GM19467 (cell line): Measurements from ENCODE around the gene AGER.
A peak's percentile ranks its signal among the peaks of the same experiment; 100 is the strongest.
"Not testable (repeated sequence)": the region's sequence is repeated elsewhere in the genome, so short reads cannot be mapped to it uniquely, and the experiment has no call there.

Source experiments
- ATAC-seq: cut with Tn5 transposase; IDR thresholded peaks from one replicate; pipeline ENCODE4 v1.9.1; 2021; ENCODE audit warnings: mild to moderate bottlenecking, moderate library complexity; ENCODE audit not compliant: unreplicated experiment

The AGER gene

DNA sequence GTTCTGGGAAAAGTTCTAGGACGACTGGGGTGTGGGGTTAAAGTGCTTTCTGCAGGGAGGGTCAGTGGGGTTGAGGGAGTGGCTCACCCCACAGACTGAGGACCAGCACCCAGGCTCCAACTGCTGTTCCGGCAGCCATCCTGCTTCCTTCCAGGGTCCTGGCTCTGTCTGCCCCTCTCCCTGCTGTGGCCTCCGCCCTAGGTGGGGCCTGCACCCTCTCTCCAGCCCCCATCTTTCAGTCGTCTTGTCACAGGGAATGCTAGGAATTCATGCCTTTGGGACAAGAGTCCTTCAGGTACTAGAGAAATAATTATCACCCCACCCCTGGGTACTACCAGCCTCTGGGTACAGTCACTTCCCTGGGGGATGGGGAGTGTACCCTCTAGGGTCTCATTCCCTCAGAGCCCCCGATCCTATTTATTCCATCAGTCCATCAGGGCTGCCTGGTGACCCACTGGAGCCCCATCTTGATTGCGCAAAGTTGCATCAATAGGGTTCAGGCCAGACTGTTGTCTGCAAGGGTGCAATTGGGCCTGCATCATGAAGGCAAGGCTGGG is at the start of gene AGER:
Gene AGER (minus strand): TSS at position 170 of the 557 bp plus-strand sequence. CDS start 31 bp downstream, at position 139.
- ATAC-seq = no peak

DNA sequence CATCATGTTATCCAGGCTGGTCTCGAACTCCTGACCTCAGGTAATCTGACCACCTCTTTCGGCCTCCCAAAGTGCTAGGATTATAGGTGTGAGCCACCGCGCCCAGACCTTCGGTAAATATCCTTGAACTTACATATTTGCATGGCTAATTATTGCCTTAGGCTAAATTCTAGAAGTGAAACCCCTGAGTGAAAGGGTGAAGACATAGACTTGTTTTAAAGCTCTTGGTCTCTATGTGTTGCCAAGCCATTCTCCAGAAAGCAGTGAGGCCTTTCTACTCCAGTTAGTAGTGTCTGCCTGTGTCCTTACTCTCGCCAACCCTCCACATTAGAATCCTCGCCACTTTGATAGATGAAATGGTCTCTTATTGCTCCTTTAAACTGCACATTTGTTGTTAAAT is 42.4 kb upstream of the AGER start:
- ATAC-seq = no peak

DNA sequence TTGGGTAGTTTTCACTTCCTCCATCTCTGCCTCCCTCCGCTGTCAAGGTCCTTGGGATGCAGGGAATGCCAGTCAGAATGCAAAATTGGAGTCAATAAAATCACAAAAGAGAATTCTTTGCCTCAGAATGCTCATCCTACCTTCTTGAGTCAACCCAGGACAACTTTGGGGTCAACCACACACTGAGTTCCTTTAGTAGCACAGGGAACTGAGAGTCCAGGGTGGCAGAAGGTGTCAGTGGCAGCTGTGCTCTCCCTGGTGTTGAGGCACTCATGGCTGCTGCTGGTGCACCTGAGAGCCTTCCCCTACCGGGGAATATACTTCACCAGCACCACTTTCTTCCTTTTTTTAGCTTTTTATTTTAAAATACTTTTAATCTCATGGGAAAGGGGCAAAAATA is 40.6 kb upstream of the AGER start:
- ATAC-seq = peak; percentile 51

DNA sequence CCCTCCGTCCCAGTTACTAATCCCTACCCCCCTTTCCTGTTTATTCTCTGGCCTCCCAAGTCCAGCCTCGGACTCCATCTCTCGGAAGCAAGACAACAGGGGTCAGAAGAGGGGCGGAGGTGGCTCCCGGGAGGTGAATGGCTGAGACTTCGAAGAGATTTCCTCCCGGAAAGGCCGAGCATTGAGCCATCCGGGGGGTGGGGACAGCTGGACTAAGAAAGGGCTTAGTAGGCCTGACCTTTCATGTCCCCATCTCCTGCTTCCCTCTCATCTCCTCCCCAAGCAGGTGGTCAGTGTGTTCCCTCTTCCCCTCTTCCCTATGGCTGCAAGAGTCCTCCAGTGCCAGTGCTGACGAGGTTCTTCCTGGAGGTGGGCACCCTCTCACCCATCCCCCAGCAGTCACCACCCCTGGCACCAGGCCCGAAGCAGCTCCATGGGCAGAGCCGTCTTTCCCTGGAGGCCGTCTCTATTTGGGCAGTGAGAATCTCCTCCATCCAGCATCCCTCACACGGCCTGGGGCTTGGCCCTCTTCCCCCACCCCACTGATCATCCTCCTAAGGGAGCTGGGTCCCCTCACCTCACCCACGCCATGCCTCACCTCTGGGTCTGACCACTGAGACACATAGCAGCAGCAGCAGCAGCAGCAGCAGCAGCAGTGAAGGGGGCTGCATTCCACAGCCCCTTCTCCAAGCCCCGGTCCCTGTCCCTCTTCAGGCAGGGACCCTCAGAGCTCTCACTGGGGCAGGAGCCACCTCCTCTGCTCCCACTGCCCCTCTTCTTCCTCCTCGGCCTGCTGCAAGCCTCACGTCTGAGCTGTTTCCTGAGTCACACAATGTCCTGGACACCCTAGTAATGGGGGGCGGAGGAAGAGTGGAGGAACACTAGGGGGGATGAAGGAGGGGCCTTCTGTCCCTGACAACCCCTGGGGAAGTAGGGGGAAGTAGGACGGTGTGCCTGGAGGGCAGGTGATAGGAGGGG is 39.5 kb upstream of the AGER start, which contains the start of gene NOTCH4:
Gene NOTCH4 (minus strand): TSS at position 810 of the 978 bp plus-strand sequence. CDS start 139 bp downstream, at position 671.
- ATAC-seq = no peak

DNA sequence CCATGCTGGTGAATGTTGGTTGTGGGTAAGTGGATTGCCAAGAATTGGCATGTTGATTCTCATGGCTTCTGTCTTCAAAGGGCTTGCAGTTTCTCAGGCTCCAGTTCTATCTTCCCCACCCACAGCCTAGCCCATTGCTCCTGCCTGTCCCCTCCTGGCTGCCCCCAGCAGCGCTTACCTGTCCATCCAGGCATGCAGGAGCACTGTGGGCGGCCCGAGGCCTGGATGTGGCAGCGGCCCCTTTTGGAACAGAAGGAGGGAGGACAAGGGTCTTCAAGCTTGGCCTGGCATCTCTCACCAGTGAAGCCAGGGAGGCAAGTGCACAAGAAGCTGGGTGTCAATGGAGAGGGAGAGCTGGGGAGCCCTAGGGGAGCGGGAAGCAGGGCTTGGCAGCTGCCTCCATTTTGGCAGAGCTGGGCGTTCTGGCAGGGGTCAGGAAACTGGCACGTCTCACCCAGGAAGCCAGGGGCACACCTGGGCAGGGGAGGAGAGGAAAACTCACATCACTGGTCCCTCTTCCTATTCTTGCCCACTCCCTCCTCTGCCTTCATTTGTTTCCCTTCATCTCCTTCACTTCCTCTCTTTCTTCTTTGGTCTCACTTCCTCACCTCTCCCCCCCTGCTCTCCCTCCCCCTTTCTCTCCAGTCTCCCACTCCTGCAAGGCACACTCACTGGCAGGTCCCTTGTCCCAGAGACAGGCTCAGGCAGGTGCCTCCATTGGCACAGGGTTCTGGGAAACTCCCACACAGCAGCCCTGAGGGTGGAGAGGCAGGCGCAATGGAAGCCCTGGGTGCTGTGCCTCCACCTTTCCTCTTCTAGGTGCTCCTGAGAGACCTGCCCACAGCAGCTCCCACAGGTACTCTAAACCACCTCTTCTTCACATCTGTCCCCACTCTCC is 38.5 kb upstream of the AGER start:
- ATAC-seq = no peak

DNA sequence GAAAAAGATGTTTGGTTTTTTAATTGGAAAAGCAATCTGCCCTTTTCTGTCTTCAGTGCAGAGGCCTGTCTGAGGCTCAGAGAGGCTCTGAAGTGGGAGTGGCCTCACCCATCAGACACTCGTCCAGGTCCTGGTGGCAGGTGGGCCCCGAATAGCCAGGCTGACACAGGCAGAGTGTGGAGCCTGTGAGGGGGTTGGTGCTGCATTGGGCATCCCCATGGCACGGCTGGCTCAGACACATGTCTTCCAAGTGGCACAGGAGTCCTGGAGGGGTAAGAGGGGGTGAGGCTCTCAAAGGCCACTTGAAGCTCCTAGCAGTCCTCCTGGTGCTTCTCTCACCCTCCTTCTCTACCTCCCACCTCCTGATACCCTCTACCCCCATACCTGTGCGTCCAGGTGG is 36.0 kb upstream of the AGER start:
- ATAC-seq = no peak

DNA sequence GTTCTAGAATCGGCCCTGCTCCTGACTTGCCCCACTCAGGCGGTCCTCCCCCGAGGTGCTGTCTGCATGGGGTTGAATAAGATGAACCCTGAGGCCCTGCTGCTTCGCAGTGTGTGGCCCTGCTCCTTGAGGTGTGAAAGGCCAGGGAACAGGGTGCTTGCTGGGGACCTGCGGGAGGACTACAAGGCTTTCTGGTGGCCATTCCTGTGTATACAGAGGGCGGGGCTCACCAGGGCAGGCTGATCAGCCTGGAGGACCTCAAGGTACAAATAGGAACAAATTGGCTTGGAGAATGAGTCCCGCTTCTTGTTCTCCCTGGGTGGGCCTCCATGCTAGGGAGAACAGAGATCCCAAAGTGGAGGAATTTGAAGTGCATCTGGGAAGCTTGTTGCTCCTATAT is 34.1 kb upstream of the AGER start:
- ATAC-seq = no peak

DNA sequence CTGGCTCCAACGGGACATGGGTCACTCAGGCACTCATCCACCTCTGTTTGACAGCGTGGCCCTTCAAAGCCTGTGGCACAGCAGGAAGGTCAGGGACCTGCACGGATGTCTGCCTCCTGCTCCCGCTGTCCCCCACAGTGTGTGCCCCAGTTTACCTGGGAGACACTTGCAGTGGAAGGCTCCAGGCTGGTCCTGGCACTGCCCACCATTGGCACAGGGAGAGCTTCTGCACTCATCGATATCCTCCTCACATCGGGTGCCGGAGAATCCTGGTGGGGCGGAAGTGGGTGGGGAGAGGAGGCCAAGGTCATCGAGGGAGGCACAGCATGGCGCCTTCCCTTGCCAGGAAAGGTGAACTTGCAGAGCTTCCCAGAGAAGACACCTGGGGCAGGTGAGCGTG is 32.9 kb upstream of the AGER start:
- ATAC-seq = no peak

DNA sequence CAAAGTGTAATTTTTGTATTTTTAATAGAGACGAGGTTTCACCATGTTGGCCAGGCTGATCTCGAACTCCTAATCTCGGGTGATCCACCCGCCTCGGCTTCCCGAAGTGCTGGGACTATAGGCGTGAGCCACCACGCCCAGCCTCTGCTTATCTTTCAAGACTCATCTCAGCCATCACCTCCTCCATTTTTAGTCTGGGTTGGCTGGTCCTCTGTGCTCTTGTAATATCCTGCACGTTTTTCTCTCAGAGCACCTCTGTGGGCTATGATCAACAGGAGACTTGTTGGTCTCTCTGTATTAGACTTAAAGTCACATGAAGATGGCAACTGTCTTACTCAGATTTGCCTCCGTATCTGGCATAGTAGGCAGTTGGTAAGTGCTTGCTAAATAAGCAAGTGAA is 32.2 kb upstream of the AGER start:
- ATAC-seq = no peak

DNA sequence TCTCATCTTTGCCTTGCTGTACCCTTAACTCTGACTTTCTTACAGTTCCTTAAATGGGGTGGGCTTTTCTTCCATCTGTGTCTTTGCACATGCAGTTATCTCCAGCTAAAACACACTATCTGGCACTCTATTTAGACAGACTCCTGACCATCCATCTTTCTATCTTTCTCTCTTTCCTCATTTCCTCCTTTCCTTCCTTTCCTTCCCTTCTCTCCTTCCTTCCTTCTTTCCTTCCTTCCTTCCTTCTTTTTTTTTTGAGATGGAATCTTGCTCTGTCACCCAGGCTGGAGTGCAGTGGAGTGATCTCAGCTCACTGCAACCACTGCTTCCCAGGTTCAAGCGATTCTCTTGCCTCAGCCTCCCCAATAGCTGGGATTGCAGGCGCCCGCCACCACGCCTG is 31.6 kb upstream of the AGER start:
- no peak for ATAC-seq

DNA sequence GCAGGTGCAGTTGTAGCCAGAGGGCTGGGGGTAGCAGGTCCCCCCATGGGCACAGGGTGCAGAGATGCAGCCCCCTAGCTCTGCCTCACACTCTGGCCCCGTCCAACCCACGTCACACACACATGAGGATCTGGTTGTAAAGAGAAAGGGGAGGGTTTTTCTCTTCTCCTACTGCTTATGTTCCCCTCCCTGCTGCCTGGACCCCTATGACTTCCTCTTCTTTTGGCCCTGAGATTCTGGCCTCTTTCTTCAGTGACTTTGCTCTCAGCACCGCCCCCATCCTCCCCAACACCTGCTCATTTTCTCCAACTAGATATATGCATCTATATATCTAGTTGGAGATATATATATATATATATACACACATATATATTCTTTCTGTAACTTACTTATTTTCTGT is 30.1 kb upstream of the AGER start:
- no peak for ATAC-seq

DNA sequence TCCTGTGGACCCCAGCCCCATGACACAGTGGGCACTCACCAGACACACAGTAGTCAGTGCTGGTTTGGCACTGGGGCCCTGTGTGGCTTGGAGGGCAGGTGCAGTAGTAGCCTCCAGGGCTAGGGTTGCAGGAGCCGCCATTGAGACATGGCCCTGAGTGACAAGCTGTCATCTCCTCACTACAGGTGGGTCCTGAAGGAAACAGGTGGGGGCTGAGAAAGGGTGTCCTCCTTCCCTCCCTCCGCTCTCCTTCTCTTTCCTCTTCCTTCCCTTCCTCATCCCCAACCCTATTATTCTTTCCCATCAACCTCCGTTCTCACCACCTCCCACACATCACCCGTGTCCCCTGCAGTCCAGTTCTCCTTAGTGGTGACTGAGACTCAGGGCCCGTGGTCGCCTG is 29.6 kb upstream of the AGER start:
- ATAC-seq = no peak

DNA sequence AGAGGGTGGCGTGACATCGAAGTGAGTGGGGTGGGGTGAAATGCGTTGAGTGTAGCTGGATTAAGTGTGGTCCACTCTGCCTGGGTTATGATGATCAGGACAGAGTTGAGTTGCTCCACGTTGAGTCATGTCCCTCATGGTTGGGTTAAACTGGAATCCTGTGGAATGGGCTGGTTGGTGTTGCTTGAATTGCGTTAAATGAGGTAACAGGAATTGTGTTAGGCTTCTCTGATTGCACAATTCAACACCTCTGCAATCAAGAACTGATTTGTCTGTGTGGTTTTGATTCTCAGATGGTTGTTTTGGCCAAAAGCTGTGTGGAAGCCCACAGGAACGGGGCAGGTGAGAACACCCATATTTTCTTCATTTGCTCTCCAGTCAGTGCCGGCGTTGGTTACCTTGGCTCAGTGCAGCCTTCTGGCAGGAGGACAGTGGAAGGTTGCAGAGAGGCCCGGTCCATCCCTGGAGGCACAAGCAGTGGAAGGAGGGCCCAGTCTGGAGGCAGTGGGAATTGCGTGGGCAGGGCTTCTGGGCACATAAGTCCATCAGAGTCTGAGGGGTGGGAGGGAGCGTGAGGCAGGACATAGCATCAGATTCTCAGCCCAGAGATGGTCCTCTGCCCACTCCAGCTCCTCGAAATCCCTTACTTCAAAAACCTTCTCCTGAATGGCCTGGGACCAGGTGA is 28.2 kb upstream of the AGER start:
- no peak for ATAC-seq

DNA sequence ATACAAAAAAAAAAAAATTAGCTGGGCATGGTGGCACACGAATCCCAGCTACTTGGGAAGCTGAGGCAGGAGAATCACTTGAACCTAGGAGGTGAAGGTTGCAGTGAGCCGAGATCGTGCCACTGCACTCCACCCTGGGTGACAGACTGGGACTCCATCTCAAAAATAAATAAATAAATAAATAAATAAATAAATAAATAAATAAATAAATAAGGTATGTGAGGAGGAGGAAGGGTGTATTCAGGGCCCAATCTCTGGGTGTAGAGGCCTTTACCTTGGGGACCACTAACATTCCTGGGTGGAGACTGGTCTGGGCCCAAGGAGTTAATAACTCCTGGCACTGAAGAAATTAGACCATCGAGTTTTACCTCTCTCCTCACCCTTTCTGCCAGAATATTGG is 27.4 kb upstream of the AGER start:
- ATAC-seq = not testable (repeated sequence)

DNA sequence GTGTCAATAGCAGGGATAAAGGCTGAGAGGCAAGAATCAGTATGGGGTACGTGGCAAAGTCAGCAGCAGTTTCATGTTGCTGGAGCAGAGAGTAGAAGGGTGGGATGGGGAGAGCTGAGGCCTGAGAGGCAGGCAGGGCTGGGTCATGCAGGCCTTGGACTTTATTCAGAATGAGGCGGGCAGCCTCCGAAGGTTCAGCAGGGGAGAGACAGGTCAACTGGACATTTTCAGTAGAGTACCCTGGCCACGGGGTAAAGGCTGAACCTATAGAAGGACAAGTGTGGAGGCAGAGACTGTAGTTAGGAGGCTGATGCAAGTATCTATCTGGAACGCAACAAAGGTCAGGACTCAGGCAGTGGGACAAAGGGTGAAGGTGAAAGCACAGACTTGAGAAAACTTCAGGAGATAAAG is 26.1 kb upstream of the AGER start:
- no peak for ATAC-seq

DNA sequence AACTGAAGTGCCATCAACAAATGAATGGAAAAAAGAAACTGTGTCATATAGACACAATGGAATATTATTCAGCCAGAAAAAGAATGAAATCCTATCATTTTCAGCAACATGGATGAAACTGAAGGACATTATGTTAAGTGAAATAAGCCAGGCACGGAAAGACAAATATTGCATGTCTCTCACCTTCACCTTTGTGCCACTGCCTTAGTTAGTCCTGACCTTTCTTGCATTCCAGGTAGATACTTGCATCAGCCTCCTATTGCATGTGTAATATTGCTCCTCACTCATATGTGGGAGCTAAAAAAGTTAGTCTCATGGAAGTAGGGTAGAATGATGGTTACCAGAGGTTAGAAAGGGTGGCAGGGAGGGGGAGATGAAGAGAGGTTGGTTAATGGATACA is 24.9 kb upstream of the AGER start:
- no peak for ATAC-seq

DNA sequence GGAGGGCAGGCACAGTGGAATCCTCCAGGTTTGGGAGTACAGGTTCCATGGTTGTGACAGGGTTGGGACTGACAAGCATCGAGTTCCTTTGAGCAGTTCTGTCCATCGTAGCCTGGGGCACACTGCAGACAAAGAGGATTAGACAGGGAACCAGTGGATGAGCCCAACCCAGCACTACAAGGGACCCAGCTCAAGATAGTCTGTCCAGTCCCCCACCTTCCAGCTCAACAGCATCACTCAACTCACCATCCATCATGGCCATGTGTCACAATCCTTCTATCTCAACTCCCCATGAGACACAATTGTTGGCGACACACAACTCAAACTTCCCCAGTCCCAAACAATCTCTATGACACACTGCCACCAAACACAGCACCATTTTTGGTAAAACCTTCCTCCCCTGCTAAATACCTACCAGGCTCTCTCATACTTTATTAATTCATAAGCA is 20.2 kb upstream of the AGER start:
- ATAC-seq = no peak

DNA sequence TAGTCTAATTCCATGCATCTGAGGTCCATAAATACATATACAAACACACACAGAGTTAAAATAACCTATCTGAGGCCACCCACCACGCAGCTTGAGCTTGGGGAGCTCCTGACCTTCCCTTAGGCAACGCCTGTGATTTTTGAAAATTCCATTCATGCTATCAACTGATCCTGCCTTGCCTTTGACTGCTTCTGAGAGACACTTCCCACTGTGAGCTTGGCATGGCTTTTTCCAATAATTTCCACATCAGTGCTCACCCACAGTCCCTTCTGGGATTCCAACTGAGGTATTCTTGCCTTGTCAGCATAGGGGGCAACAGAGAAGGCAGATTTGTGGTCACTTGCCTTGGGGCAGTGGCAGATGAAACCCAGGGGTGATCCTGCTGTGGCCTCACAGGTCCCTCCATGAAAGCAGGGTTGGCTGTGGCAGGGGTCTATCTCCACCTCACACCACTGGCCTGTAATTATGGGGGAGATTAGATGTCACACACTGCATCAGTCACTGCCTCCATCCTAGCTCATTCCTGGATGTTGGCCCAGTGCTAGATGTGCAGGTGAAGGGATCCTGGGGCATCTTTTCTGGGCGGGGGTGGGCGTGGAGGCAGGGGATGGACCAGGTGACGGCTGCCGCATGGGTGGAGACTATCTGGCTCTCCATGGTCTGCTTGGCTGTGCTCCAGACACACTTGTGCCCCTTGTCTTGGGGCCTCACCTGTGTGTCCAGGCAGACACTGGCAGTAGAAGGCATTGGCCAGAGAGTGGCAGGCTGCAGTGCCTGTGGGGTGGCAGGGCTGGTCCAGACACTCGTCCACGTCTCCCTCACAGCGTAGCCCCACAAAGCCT is 19.6 kb upstream of the AGER start:
- no peak for ATAC-seq

DNA sequence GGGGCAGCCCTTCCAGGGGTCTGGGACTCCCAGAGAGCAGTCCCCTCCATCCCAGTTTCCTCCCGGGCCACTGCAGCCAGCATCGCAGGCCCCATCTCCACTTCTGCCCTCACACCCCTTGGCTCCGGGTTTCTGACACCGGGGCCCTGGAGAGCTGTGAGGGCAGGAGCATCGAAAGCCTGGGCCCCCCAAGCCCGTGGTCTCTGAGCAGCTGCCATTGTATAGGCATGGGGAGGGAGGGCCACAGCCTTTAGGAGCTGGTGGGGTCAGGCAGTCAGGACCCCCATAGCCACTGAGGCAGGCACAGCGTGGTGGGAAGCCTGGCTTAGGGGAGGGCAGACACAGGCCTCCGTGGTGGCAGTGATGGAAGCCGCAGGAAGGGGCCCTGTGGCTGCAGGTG is 18.1 kb upstream of the AGER start:
- no peak for ATAC-seq
